HepG2 (cell line): Measurements from ENCODE around the gene VAV2. TPM values are rescaled to one million over a fixed set of nuclear protein-coding genes. Genes with fewer than 3 reads are reported as not detected.

Source experiments
- CCDC6 ChIP-seq: sonication (generic); formaldehyde crosslinking; IDR thresholded peaks from 2 replicates; pipeline ENCODE4 v1.8.1; 2022; ENCODE audit warnings: mild to moderate bottlenecking, missing genetic modification reagents, moderate library complexity
- CREB1 ChIP-seq, 2 experiments: fragments of 450-650 bp in 1 of 2; IDR thresholded peaks; 2 replicates each; pipeline ENCODE4 v1.6.1; 2016 to 2017; ENCODE audit warnings: control low read depth in 1 of 2, mild to moderate bottlenecking in 1 of 2, missing compliant biosample characterization in 1 of 2, missing genetic modification characterization in 1 of 2
- DNMT3B ChIP-seq: conservative IDR thresholded peaks from 2 replicates; pipeline ENCODE4 v1.6.1; 2016; ENCODE audit warnings: missing biosample characterization, control low read depth
- FOXA3 ChIP-seq: IDR thresholded peaks from 2 replicates; pipeline ENCODE4 v1.6.1; 2016; ENCODE audit warnings: missing genetic modification reagents, missing compliant biosample characterization
- GABPA ChIP-seq, 2 experiments: IDR thresholded peaks; 2 replicates each; pipeline ENCODE4 v1.6.1; 2011 to 2016; ENCODE audit warnings: low read depth in 2 of 2, low read length in 1 of 2, missing biosample characterization in 1 of 2, missing genetic modification characterization in 1 of 2
- KAT7 ChIP-seq: IDR thresholded peaks from 2 replicates; pipeline ENCODE4 v1.6.1; 2018; ENCODE audit warnings: borderline replicate concordance, missing compliant biosample characterization
- KDM3A ChIP-seq: IDR thresholded peaks from 2 replicates; pipeline ENCODE4 v1.6.1; 2018; ENCODE audit warnings: low read depth, missing compliant biosample characterization
- MIXL1 ChIP-seq: IDR thresholded peaks from 2 replicates; pipeline ENCODE4 v1.6.1; 2016
- MLLT10 ChIP-seq: sonication (generic); formaldehyde crosslinking; IDR thresholded peaks from 2 replicates; pipeline ENCODE4 v1.4.0; 2020; ENCODE audit warnings: missing genetic modification reagents
- RXRB ChIP-seq: IDR thresholded peaks from 2 replicates; pipeline ENCODE4 v1.6.1; 2016; ENCODE audit warnings: borderline replicate concordance, missing genetic modification reagents, missing compliant biosample characterization
- SALL1 ChIP-seq: sonication (generic); formaldehyde crosslinking; IDR thresholded peaks from 2 replicates; pipeline ENCODE4 v1.8.0; 2022; ENCODE audit warnings: mild to moderate bottlenecking, missing genetic modification reagents
- SP2 ChIP-seq: sonication (generic); formaldehyde crosslinking; IDR thresholded peaks from 2 replicates; pipeline ENCODE4 v1.5.1; 2020; ENCODE audit warnings: mild to moderate bottlenecking, missing genetic modification reagents
- ZFY ChIP-seq: sonication (generic); formaldehyde crosslinking; IDR thresholded peaks from 2 replicates; pipeline ENCODE4 v1.4.0; 2020; ENCODE audit warnings: missing genetic modification reagents
- ZNF121 ChIP-seq: sonication (generic); formaldehyde crosslinking; IDR thresholded peaks from 2 replicates; pipeline ENCODE4 v1.5.0; 2020; ENCODE audit warnings: mild to moderate bottlenecking, missing genetic modification reagents
- ZNF180 ChIP-seq: sonication (generic); formaldehyde crosslinking; IDR thresholded peaks from 2 replicates; pipeline ENCODE4 v1.4.0; 2020; ENCODE audit warnings: low read depth, missing genetic modification reagents, borderline replicate concordance
- ZNF629 ChIP-seq: sonication (generic); formaldehyde crosslinking; conservative IDR thresholded peaks from 2 replicates; pipeline ENCODE4 v1.5.0; 2020; ENCODE audit warnings: missing genetic modification reagents
- ZNF644 ChIP-seq: IDR thresholded peaks from 2 replicates; pipeline ENCODE4 v1.6.1; 2016; ENCODE audit warnings: low read depth
- polyA plus RNA-seq, 8 experiments: library from polyadenylated mRNA; depleted of rRNA in 3 of 8; stranded (reverse) in 7 of 8; unstranded in 1 of 8; fragments of >200 nt; fragmentation: Illumina TruSeq in 4 of 8; extraction: Trizol in 4 of 8; gene quantifications; 2 replicates each; pipeline versions ENCODE4 v1.2.1 to v1.2.3, GENCODE V29; 2011 to 2016; ENCODE audit warnings: low read depth in 4 of 8, missing spikeins in 1 of 8, mixed read lengths in 1 of 8; ENCODE audit not compliant: insufficient read depth in 1 of 8
- total RNA-seq, 5 experiments: library from RNA; depleted of rRNA; stranded (reverse); fragments of >200 nt; fragmentation: Illumina TruSeq; extraction: Trizol; gene quantifications; 2 replicates each; pipeline ENCODE4 v1.2.3, GENCODE V29; 2016; ENCODE audit warnings: low read depth in 1 of 5
- TF ChIP-seq, protein P1 (sequence below): sonication (generic); formaldehyde crosslinking; IDR thresholded peaks from 2 replicates; pipeline ENCODE4 v1.4.0; 2020; ENCODE audit warnings: missing genetic modification reagents, mild to moderate bottlenecking, borderline replicate concordance
- TF ChIP-seq, protein P2 (sequence below): sonication (generic); formaldehyde crosslinking; IDR thresholded peaks from 2 replicates; pipeline ENCODE4 v1.9.0; 2021; ENCODE audit warnings: missing genetic modification reagents, borderline replicate concordance
- TF ChIP-seq, protein P3 (sequence below): sonication (generic); formaldehyde crosslinking; conservative IDR thresholded peaks from 2 replicates; pipeline ENCODE4 v1.8.1; 2023; ENCODE audit warnings: missing genetic modification reagents
- TF ChIP-seq, protein P4 (sequence below): sonication (generic); formaldehyde crosslinking; IDR thresholded peaks from 2 replicates; pipeline ENCODE4 v1.8.0; 2022; ENCODE audit warnings: mild to moderate bottlenecking, missing genetic modification reagents

VAV2 gene
- total and polyA plus RNA-seq, 2 of the 13 experiments (the other 11 are each of a cell fraction or from before 2014, with no cell fraction given): 22.5 to 22.9 TPM

GRCh38 chr9:133994353-133995011, 2.4 kb upstream of the VAV2 start (continued):
- TF ChIP-seq, protein P1, sequence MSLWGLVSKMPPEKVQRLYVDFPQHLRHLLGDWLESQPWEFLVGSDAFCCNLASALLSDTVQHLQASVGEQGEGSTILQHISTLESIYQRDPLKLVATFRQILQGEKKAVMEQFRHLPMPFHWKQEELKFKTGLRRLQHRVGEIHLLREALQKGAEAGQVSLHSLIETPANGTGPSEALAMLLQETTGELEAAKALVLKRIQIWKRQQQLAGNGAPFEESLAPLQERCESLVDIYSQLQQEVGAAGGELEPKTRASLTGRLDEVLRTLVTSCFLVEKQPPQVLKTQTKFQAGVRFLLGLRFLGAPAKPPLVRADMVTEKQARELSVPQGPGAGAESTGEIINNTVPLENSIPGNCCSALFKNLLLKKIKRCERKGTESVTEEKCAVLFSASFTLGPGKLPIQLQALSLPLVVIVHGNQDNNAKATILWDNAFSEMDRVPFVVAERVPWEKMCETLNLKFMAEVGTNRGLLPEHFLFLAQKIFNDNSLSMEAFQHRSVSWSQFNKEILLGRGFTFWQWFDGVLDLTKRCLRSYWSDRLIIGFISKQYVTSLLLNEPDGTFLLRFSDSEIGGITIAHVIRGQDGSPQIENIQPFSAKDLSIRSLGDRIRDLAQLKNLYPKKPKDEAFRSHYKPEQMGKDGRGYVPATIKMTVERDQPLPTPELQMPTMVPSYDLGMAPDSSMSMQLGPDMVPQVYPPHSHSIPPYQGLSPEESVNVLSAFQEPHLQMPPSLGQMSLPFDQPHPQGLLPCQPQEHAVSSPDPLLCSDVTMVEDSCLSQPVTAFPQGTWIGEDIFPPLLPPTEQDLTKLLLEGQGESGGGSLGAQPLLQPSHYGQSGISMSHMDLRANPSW (CRISPR knock-in tag): no peak
- TF ChIP-seq, protein P2, sequence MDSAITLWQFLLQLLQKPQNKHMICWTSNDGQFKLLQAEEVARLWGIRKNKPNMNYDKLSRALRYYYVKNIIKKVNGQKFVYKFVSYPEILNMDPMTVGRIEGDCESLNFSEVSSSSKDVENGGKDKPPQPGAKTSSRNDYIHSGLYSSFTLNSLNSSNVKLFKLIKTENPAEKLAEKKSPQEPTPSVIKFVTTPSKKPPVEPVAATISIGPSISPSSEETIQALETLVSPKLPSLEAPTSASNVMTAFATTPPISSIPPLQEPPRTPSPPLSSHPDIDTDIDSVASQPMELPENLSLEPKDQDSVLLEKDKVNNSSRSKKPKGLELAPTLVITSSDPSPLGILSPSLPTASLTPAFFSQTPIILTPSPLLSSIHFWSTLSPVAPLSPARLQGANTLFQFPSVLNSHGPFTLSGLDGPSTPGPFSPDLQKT (CRISPR knock-in tag): no peak
- TF ChIP-seq, protein P3, sequence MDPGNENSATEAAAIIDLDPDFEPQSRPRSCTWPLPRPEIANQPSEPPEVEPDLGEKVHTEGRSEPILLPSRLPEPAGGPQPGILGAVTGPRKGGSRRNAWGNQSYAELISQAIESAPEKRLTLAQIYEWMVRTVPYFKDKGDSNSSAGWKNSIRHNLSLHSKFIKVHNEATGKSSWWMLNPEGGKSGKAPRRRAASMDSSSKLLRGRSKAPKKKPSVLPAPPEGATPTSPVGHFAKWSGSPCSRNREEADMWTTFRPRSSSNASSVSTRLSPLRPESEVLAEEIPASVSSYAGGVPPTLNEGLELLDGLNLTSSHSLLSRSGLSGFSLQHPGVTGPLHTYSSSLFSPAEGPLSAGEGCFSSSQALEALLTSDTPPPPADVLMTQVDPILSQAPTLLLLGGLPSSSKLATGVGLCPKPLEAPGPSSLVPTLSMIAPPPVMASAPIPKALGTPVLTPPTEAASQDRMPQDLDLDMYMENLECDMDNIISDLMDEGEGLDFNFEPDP (CRISPR knock-in tag): no peak
- TF ChIP-seq CCDC6 (CRISPR knock-in tag) (no peak), KAT7 (CRISPR knock-in tag) (no peak; the same call in 1 of the 2 replicates), FOXA3 (CRISPR knock-in tag) (peak; percentile 36; the same call in 1 of the 2 replicates), ZNF121 (CRISPR knock-in tag) (peak; percentile 82), SP2 (no peak), ZNF629 (CRISPR knock-in tag) (no peak), CREB1 (IDR thresholded peaks at IDR 0.05) (no peak), CREB1 (CRISPR knock-in tag; IDR thresholded peaks at IDR 0.05) (no peak), ZNF180 (CRISPR knock-in tag) (no peak), ZNF644 (CRISPR knock-in tag) (no peak), GABPA (IDR thresholded peaks at IDR 0.05; ENCODE audit: low read depth, low read length) (no peak), GABPA (CRISPR knock-in tag; IDR thresholded peaks at IDR 0.05; ENCODE audit: low read depth) (no peak), ZFY (CRISPR knock-in tag) (peak; percentile 35; the same call in 1 of the 2 replicates), DNMT3B (no peak), SALL1 (CRISPR knock-in tag) (peak; percentile 34; the same call in 1 of the 2 replicates), MLLT10 (CRISPR knock-in tag) (no peak), RXRB (CRISPR knock-in tag) (0 out of 2 replicates have a peak, but pooled peaks have one; percentile 32), MIXL1 (CRISPR knock-in tag) (0 out of 2 replicates have a peak, but pooled peaks have one; percentile 15), KDM3A (0 out of 2 replicates have a peak, but pooled peaks have one; percentile 78)
- TF ChIP-seq, protein P4, sequence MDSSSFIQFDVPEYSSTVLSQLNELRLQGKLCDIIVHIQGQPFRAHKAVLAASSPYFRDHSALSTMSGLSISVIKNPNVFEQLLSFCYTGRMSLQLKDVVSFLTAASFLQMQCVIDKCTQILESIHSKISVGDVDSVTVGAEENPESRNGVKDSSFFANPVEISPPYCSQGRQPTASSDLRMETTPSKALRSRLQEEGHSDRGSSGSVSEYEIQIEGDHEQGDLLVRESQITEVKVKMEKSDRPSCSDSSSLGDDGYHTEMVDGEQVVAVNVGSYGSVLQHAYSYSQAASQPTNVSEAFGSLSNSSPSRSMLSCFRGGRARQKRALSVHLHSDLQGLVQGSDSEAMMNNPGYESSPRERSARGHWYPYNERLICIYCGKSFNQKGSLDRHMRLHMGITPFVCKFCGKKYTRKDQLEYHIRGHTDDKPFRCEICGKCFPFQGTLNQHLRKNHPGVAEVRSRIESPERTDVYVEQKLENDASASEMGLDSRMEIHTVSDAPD (CRISPR knock-in tag): 0 out of 2 replicates have a peak, but pooled peaks have one; percentile 34
